Measurements from ENCODE around the gene SIX4.

DNA sequence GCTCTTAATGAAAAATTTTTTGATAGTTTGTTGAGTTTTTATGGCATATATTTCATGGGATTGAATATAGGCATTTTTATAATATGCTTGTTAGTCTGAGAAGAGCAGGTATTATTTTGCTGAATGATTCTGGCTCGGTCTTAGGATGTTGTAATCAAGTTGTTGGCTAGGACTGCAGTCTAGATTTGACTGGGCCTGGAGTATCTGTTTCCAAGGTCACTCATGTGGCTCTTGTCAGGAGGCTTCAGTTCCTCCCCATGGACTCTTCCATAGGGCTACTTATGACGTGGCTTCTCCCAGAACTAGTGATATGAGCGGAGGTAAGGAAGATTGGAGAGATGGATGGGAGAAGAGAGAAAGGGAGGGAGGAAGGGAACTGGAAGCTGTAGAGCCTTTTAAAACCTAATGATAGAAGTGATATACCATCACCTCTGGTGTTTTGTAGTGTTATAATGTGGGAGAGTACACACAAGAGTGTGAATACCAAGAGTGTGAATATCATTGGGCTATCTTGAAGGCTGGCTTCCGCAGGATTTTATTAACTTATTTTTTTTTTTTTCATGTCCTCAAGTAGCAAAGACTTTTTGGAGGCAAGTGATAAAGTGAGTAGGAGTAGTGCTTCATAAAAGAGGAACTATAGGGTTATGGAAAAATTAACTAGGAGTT, 14.8 kb upstream of the SIX4 start:
- TF ChIP-seq CTCF (IDR thresholded peaks at IDR 0.05; ENCODE audit: low read depth, low read length): no peak
- TF ChIP-seq EZH2phosphoT487 (IDR thresholded peaks at IDR 0.05; ENCODE audit: low read depth): no peak

All from OCI-LY3 (cell line).